Activated CD4-positive, alpha-beta memory T cell treated with anti-CD3 and anti-CD28 coated beads, Interleukin-2, amount 10 ng/mL, durations not matched to agents 7 days and 5 days (primary cell): ENCODE measurements around the gene PARVA. TPM values are rescaled to one million over a fixed set of nuclear protein-coding genes. Genes with fewer than 3 reads are reported as not detected.
A peak's percentile ranks its signal among the peaks of the same experiment; 100 is the strongest.
"Not testable (repeated sequence)": the region's sequence is repeated elsewhere in the genome, so short reads cannot be mapped to it uniquely, and the experiment has no call there.

ENCODE experiments used
- CTCF ChIA-PET: fragments of 350-600 bp; sonication (Branson Sonifier 250); formaldehyde crosslinking; loops from one replicate; lab custom pipeline; 2021; ENCODE audit warnings: antibody characterized with exemption, inconsistent platforms; lab: Charles Lee
- POLR2A ChIA-PET: fragments of 350-600 bp; sonication (Branson Sonifier 250); formaldehyde crosslinking; loops from one replicate; lab custom pipeline; 2021; ENCODE audit warnings: antibody characterized with exemption; lab: Charles Lee
- DNase-seq: peaks from one replicate; pipeline ENCODE4 v3.0.0-alpha.2; 2020
- H3K27ac Mint-ChIP-seq: one replicate; pipeline ENCODE4 v1.8.0; 2021; ENCODE audit warnings: mild to moderate bottlenecking, mixed read lengths
- H3K27me3 Mint-ChIP-seq: one replicate; pipeline ENCODE4 v1.8.0; 2021; ENCODE audit warnings: mixed read lengths
- H3K36me3 Mint-ChIP-seq: one replicate; pipeline ENCODE4 v1.8.0; 2021; ENCODE audit warnings: low read depth, mixed read lengths
- H3K4me1 Mint-ChIP-seq: one replicate; pipeline ENCODE4 v1.8.0; 2021; ENCODE audit warnings: mixed read lengths
- H3K4me3 Mint-ChIP-seq: one replicate; pipeline ENCODE4 v1.8.0; 2021; ENCODE audit warnings: mild to moderate bottlenecking, mixed read lengths
- H3K9me3 Mint-ChIP-seq: one replicate; pipeline ENCODE4 v1.8.0; 2021; ENCODE audit warnings: mixed read lengths
- total RNA-seq, 2 experiments: library from RNA; stranded (reverse); gene quantifications; one replicate each; pipeline ENCODE4 v1.2.3, GENCODE V29; 2021

PARVA gene, protein sequence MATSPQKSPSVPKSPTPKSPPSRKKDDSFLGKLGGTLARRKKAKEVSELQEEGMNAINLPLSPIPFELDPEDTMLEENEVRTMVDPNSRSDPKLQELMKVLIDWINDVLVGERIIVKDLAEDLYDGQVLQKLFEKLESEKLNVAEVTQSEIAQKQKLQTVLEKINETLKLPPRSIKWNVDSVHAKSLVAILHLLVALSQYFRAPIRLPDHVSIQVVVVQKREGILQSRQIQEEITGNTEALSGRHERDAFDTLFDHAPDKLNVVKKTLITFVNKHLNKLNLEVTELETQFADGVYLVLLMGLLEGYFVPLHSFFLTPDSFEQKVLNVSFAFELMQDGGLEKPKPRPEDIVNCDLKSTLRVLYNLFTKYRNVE
- under 1 TPM; 0.10 to 0.18 TPM for total RNA-seq

DNA sequence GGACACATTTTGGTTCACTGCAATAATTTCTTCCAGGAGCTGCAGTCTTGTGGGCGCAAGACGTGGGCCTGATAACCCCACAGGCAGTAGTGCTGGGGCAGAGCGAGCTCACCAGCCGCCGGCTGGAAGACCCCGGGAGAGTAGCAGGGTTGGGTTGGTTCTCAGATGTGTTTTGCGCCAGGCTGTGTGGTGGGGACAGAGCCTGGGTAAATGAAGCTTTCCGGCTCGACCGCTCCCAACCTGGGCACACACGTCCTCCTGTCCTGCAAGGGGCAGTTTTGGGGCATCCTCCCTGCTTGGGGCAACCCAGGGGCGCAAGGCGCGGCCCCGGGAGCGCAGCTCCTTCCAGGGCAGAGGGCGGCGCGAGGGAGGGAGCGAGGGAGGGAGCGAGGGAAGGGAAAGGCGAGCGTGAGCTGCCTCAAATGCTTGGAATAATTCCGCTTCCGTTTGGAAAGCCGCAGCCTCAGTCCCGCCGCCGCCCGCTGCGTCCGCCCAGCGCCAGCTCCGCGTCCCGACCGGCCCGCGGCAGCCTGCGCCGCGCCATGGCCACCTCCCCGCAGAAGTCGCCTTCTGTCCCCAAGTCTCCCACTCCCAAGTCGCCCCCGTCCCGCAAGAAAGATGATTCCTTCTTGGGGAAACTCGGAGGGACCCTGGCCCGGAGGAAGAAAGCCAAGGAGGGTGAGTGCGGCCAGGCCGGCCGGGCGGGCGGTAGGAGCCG is at the start of gene PARVA:
Gene PARVA, plus strand, starts transcription at position 466 of the 718 bp plus-strand sequence. Its CDS starts 77 bp downstream, at position 543.
- H3K4me3 Mint-ChIP-seq, result peak within 1 kb of the TSS; percentile 60
- ChIA-PET POLR2A (interaction anchor here (1.0 to 1.8 kb wide), 5 partner anchors 11 to 226 kb away, joined by 3 to 7 read pairs (median 3); no protein-coding TSS in a partner anchor), CTCF (interaction anchor here (1.6 to 3.2 kb wide), 3 partner anchors 11 to 46 kb away, joined by 6 to 15 read pairs (median 10); no protein-coding TSS in a partner anchor)
- H3K9me3 Mint-ChIP-seq, result no peaks in the 10 kb centered on the region
- peaks cover 11% of the 10 kb centered on the region for H3K4me1 Mint-ChIP-seq
- peaks cover 3% of the 10 kb centered on the region for H3K36me3 Mint-ChIP-seq
- DNase-seq, result no peak
- no peak within 1 kb of the TSS for H3K27ac Mint-ChIP-seq
- peaks cover 42% of the 10 kb centered on the region for H3K27me3 Mint-ChIP-seq

DNA sequence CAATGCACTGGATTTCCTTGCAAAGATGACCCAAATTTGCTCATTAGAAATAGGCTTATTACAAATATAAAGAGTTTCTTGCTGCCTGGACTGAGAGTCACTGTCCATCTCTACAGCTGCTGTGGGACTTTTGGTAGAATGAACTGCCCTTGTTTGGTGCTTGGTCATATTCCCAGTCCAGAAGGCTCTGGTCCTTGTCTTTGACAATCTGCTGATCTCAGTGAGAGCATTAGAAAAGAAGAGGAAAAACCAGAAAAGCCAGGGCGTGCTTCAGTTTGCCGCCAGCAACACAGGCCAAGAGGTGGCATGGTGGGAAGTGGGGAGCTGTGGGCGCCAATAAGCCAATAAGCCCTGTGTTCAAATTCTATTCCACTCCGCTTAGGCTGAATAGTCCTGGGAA is 48.2 kb upstream of the PARVA start:
- POLR2A ChIA-PET, result interaction anchor here (1.5 kb wide), 1 partner anchor 40 kb away, joined by 3 read pairs; no protein-coding TSS in a partner anchor
- H3K4me3 Mint-ChIP-seq, result no peak overlapping the region
- CTCF ChIA-PET, result interaction anchor here (1.4 to 4.6 kb wide), 2 partner anchors 37 to 559 kb away, joined by 4 to 76 read pairs; no protein-coding TSS in a partner anchor

DNA sequence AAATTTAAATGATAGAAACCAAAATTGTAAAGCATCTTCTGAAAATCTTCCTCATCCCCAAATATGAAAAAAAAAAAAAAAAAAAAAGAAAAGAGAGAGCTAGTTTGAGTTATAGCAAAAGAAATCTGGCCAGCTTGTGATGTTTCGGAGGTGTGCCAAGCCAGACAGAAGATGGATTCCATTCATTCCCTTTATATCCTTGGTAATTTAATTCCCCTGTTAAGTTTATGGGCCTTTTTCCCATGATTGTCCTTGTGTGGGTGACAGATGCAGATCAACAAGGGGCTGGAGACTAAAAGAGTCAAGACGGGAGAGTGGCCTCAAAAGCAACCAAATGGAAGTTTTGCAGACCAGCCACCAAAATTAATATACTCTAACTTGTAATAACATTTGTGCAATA is 47.6 kb upstream of the PARVA start:
- no peak for DNase-seq
- Mint-ChIP-seq H3K4me3 (no peak overlapping the region), H3K27ac (no peak overlapping the region), H3K27me3 (no peaks in the 10 kb centered on the region), H3K4me1 (no peaks in the 10 kb centered on the region), H3K9me3 (no peaks in the 10 kb centered on the region), H3K36me3 (no peaks in the 10 kb centered on the region)
- CTCF ChIA-PET, result interaction anchor here (1.0 to 4.6 kb wide), 8 partner anchors 11 to 558 kb away, joined by 3 to 76 read pairs (median 8); partner anchors contain the start of gene PARVA
- POLR2A ChIA-PET, result no interaction called here

More for the DNA sequence above, 48.2 kb upstream of the PARVA start:
- Mint-ChIP-seq H3K27ac (no peak overlapping the region), H3K27me3 (no peaks in the 10 kb centered on the region), H3K4me1 (no peaks in the 10 kb centered on the region), H3K36me3 (no peaks in the 10 kb centered on the region), H3K9me3 (no peaks in the 10 kb centered on the region)
- no peak for DNase-seq

DNA sequence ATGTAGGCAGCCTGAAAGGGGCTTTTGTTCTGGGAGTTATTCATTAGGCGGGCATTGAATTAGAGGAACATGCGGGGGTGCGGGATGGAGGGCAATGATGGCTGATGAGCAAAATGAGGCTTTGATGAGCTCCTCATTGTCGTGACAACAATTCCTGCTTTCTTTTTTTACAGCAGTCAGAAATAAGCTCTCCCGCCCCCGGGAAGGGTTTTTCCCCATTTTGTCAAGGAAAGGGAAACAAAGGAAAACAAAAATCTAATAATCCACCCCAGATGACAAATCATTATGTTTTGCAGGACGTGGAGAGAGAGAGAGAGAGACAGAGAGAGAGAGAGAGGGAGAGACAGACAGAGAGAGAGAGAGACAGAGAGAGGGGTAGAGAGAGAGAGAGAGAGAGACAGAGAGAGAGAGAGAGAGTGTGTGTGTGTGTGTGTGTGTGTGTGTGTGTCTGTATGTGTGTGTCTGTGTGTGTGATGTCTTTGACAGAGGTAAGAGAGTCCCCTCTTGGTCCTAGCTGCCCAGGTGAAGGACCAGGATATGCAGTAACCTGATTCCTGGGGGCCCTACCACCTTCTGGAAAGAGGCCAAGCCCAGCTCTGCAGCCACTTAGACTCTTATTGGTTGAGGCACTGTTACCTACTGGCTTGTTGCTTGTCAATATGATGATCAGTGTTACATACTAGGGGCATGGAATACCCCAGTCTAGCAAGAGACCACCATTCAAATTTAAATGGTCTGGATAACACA is 46.7 kb upstream of the PARVA start:
- DNase-seq, result no peak
- Mint-ChIP-seq H3K9me3 (no peaks in the 10 kb centered on the region), H3K36me3 (no peaks in the 10 kb centered on the region), H3K27me3 (no peaks in the 10 kb centered on the region), H3K4me3 (no peak overlapping the region), H3K27ac (no peak overlapping the region), H3K4me1 (no peaks in the 10 kb centered on the region)
- POLR2A ChIA-PET, result interaction anchor here (0.7 kb wide), 1 partner anchor 46 kb away, joined by 3 read pairs; the partner anchor contains the start of gene PARVA
- CTCF ChIA-PET, result interaction anchor here (0.6 to 4.6 kb wide), 40 partner anchors 9 to 884 kb away, joined by 3 to 76 read pairs (median 4); partner anchors contain the start of gene PARVA

DNA sequence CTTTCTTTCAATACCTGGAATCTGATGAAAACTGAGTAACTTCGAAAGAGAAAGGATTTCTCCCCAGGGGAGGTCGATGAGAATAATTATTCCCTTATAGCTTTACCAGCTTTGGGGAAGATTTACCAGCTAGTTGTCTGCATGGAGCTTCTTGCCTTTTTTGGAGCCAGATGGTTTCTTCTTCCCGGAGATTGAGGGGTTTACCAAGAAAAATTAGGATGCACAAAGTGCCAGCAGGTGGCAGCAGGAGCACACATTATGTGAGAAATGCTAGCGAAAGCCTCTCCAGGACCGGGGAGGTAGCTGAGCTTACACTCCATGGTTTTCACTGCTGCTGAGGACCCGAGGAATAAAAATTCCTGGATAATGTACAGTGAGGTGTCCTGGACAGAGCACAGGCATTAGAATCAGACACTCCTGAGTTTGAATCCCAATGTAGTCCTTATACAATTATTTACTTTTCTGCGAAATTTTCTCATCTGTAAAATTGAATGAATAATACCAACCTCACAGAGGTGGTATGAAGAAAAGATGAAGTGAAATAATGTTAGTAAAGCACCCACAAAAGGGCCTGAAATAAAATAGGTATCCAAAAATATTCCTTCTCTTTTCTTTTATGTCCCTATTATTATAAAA is 46.0 kb upstream of the PARVA start:
- Mint-ChIP-seq H3K4me3 (no peak overlapping the region), H3K27ac (no peak overlapping the region), H3K36me3 (no peaks in the 10 kb centered on the region), H3K9me3 (no peaks in the 10 kb centered on the region), H3K27me3 (no peaks in the 10 kb centered on the region), H3K4me1 (no peaks in the 10 kb centered on the region)
- ChIA-PET CTCF (interaction anchor here (0.7 to 4.6 kb wide), 40 partner anchors 9 to 578 kb away, joined by 3 to 76 read pairs (median 4); partner anchors contain the start of gene PARVA), POLR2A (interaction anchor here (0.7 kb wide), 1 partner anchor 46 kb away, joined by 3 read pairs; the partner anchor contains the start of gene PARVA)
- peak; percentile 76 for DNase-seq

DNA sequence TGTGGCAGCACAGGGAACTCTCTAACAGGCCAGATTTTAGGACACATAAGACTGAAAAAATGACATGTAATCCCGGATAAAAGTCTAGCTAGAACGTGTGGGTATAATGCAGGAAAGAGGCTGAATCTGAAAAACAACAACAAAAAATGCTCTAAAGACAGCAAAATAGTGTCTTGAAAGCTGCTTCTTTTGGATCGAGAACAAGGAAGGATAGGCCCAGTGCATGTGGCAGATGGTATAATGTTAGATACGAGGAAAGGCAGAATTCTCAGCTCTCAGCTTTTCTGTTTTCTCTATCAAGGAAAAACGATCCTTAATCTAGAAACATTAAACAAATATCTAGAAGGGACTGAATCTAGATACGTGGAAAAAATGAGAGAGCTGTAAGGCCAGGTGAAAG is 33.8 kb upstream of the PARVA start:
- Mint-ChIP-seq H3K36me3 (no peaks in the 10 kb centered on the region), H3K9me3 (no peaks in the 10 kb centered on the region), H3K4me3 (no peak overlapping the region), H3K27ac (no peak overlapping the region), H3K27me3 (no peaks in the 10 kb centered on the region), H3K4me1 (no peaks in the 10 kb centered on the region)
- POLR2A ChIA-PET, result no interaction called here
- CTCF ChIA-PET, result interaction anchor here (1.0 to 1.9 kb wide), 2 partner anchors 12 to 50 kb away, joined by 5 to 9 read pairs; no protein-coding TSS in a partner anchor
- no peak for DNase-seq

DNA sequence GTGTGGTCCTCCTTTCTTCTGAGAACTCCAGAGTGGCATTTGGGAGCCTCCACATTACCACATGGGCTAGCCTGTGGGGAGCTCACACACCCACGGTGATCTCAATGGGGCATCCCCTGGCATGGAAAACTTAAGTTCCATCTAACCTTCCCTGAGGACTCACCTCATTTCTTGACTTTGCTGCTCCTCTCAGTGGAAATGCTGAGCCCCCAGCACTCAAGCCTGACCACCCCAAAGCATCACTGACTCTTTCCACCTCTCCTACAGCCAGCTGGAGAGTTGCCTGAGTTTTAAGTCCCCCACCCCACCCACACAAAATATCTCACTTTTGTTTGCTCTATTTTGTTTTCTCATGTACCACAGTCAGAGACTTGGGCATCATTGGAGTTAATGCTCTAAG is 23.8 kb upstream of the PARVA start:
- no peak for DNase-seq
- no peaks in the 10 kb centered on the region for H3K36me3 Mint-ChIP-seq
- H3K4me3 Mint-ChIP-seq, result no peak overlapping the region
- H3K9me3 Mint-ChIP-seq, result no peaks in the 10 kb centered on the region
- no peak overlapping the region for H3K27ac Mint-ChIP-seq
- H3K4me1 Mint-ChIP-seq, result peaks cover 26% of the 10 kb centered on the region
- ChIA-PET CTCF (interaction anchor here (1.6 kb wide), 1 partner anchor 22 kb away, joined by 8 read pairs; no protein-coding TSS in a partner anchor), POLR2A (no interaction called here)
- no peaks in the 10 kb centered on the region for H3K27me3 Mint-ChIP-seq

DNA sequence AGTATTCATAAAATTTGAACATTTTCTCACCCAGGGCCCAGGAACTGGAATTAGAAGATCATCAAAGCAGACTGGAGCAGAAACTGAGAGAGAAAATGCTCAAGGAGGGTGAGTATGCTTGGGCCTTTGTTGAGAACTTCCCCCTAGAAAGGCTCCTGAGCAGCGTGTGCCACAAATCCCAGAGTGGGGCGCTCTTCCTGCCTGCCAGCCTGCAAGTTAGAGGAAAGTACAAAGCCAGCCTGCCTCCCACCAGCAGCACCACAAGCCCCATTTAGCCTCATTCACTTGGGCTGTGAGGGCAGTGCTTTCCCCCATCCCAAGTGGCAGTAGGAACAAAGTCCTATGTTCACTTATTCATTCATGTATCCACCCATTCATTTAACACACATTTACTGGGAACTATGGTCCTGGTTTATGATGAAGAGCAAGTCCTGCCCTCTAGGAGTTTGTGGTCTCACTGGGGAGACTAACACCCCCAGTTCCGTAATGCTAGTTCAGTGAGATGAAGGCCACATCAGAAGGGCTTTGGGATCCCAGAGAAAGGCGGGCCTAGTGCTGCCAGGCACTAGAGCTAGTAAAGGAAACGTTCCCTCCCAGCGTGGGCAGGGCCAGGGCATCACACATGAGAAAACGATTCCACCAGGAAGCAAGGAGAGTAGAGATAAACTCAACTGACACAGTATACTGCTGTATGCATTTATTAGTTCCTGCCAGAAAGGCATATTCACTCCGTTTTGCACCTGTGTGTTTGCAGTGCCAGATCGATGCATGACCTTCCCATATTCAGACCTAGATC is 22.4 kb upstream of the PARVA start:
- peaks cover 26% of the 10 kb centered on the region for H3K4me1 Mint-ChIP-seq
- no peaks in the 10 kb centered on the region for H3K27me3 Mint-ChIP-seq
- H3K9me3 Mint-ChIP-seq, result no peaks in the 10 kb centered on the region
- H3K4me3 Mint-ChIP-seq, result no peak overlapping the region
- no peaks in the 10 kb centered on the region for H3K36me3 Mint-ChIP-seq
- no peak overlapping the region for H3K27ac Mint-ChIP-seq
- ChIA-PET CTCF (interaction anchor here (1.6 kb wide), 1 partner anchor 24 kb away, joined by 8 read pairs; no protein-coding TSS in a partner anchor), POLR2A (no interaction called here)
- no peak for DNase-seq

DNA sequence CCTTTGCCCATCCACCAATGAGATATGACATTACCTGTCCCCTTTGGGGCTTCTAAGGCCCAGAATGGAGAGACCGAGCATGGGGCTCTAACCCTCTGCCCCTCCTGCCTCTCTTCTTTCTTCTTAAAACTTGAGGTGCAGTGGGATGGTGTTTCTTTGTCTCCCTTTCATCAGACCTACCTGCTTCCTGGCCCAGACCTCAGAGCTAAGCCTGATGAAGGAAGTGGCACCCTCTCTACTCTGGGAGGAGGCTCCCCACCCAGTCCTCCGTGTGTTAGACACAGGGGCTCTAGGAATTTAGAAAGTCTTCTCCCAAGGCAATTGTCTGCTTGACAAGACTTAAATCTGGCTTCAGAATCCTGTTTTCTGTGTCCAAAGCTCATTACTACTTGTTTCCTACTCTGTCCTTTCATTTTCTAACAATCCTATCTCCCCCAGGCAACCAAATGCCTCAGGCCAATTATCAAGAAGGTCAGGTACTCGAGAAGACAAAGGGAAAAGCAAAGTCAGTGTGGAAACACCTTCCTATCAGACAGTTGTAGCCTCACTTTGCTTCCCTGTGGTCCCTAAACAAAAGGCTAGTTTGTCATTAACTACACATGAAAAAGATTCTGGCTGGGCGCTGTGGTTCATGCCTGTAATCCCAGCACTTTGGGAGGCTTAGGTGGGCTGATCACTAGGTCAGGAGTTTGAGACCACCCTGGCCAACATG is 20.3 kb upstream of the PARVA start:
- Mint-ChIP-seq H3K4me1 (peaks cover 20% of the 10 kb centered on the region), H3K36me3 (no peaks in the 10 kb centered on the region), H3K27me3 (no peaks in the 10 kb centered on the region), H3K4me3 (no peak overlapping the region), H3K27ac (peak overlapping the region; percentile 72), H3K9me3 (no peaks in the 10 kb centered on the region)
- ChIA-PET CTCF (interaction anchor here (1.3 to 1.9 kb wide), 4 partner anchors 9 to 20 kb away, joined by 3 to 6 read pairs (median 6); partner anchors contain the start of gene PARVA), POLR2A (interaction anchor here (1.4 to 2.1 kb wide), 2 partner anchors 9 to 20 kb away, joined by 3 to 10 read pairs; partner anchors contain the start of gene PARVA)
- DNase-seq, result no peak

DNA sequence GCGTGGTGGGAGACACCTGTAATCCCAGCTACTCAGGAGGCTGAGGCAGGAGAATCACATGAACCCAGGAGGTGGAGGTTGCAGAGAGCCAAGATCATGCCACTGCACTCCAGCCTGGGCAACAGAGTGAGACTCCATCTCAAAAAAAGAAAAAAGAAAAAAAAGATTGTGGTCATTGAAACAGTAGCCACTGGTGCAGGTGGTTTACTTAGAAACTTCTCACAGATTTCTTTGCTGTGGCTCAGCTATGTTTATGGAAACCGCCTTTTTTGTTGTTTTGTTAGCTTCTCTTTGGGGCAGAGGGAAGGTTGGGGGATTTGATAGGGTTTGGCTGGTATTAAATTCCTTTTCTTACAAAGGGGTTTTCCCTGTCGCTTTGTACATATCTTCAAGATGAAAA is 19.7 kb upstream of the PARVA start:
- not testable (repeated sequence) for H3K9me3 Mint-ChIP-seq, H3K27ac Mint-ChIP-seq, H3K4me3 Mint-ChIP-seq, DNase-seq, H3K36me3 Mint-ChIP-seq, H3K27me3 Mint-ChIP-seq
- POLR2A ChIA-PET, result interaction anchor here (1.4 to 2.1 kb wide), 2 partner anchors 8 to 20 kb away, joined by 3 to 10 read pairs; partner anchors contain the start of gene PARVA
- H3K4me1 Mint-ChIP-seq, result peaks cover 20% of the 10 kb centered on the region
- CTCF ChIA-PET, result interaction anchor here (1.3 to 1.9 kb wide), 3 partner anchors 9 to 14 kb away, joined by 3 to 6 read pairs (median 5); no protein-coding TSS in a partner anchor
